HEK293 (cell line): ENCODE measurements around the gene PACSIN2.

Source experiments
- CTCF ChIA-PET: fragments of 350-600 bp; formaldehyde crosslinking; extraction: SDS; loops from one replicate; lab custom pipeline; 2021; ENCODE audit warnings: antibody characterized with exemption; lab: Yijun Ruan, JAX
- POLR2A ChIA-PET: fragments of 300-600 bp; formaldehyde crosslinking; extraction: SDS; loops from one replicate; lab custom pipeline; 2020; ENCODE audit warnings: antibody characterized with exemption, inconsistent platforms; lab: Yijun Ruan, JAX
- H3K27ac ChIP-seq: fragments of 200-500 bp; sonication (Bioruptor generic); 2 replicates; pipeline ENCODE4 v1.5.1; 2014; ENCODE audit warnings: low read depth, low read length, control low read depth, inconsistent platforms; ENCODE audit errors: extremely low read depth
- H3K36me3 ChIP-seq, 2 experiments: fragments of 200-500 bp in 1 of 2; sonication (Bioruptor generic) in 1 of 2; 1 replicate in 1 of 2; 2 replicates in 1 of 2; pipeline ENCODE4 v1.5.1; 2014 to 2017; ENCODE audit warnings: inconsistent platforms in 2 of 2, low read length in 2 of 2; ENCODE audit not compliant: control insufficient read depth in 2 of 2, insufficient read depth in 1 of 2
- H3K4me1 ChIP-seq: fragments of 200-500 bp; sonication (Bioruptor generic); 2 replicates; pipeline ENCODE4 v1.5.1; 2014; ENCODE audit warnings: mild to moderate bottlenecking, low read length, inconsistent platforms; ENCODE audit not compliant: control insufficient read depth, insufficient read depth
- H3K4me3 ChIP-seq: 2 replicates; pipeline ENCODE4 v1.5.1; 2011; ENCODE audit warnings: low read depth, mild to moderate bottlenecking, control low read depth, low read length, moderate library complexity
- H3K9me3 ChIP-seq: fragments of 200-500 bp; sonication (Bioruptor generic); 2 replicates; pipeline ENCODE4 v1.5.1; 2014; ENCODE audit warnings: low read depth, low read length, inconsistent platforms; ENCODE audit not compliant: control insufficient read depth, insufficient read depth
- GLI2 ChIP-seq: fragments of 450-650 bp; formaldehyde crosslinking; IDR thresholded peaks from 2 replicates; pipeline ENCODE4; 2017; ENCODE audit warnings: missing biosample characterization, missing genetic modification characterization, low read depth, borderline replicate concordance
- IKZF3 ChIP-seq: fragments of 450-650 bp; IDR thresholded peaks from 2 replicates; pipeline ENCODE4 v1.5.0; 2018; ENCODE audit warnings: missing biosample characterization, mild to moderate bottlenecking, missing genetic modification characterization, moderate library complexity
- PRDM6 ChIP-seq: fragments of 450-650 bp; formaldehyde crosslinking; IDR thresholded peaks from 2 replicates; pipeline ENCODE4 v1.5.1; 2017; ENCODE audit warnings: missing biosample characterization, missing genetic modification characterization
- TCF7L2 ChIP-seq: IDR thresholded peaks from 2 replicates; pipeline ENCODE4 v1.6.1; 2011; ENCODE audit warnings: low read depth, mild to moderate bottlenecking, inconsistent platforms, low read length, moderate library complexity, borderline replicate concordance
- ZBTB49 ChIP-seq: fragments of 450-650 bp; formaldehyde crosslinking; IDR thresholded peaks from 2 replicates; pipeline ENCODE4 v1.5.1; 2016; ENCODE audit warnings: missing biosample characterization, missing genetic modification characterization, low read depth
- ZBTB8A ChIP-seq: fragments of 450-650 bp; formaldehyde crosslinking; IDR thresholded peaks from 2 replicates; pipeline ENCODE4 v1.5.1; 2016; ENCODE audit warnings: missing biosample characterization, missing genetic modification characterization
- ZFP37 ChIP-seq: fragments of 450-650 bp; formaldehyde crosslinking; IDR thresholded peaks from 2 replicates; pipeline ENCODE4 v1.5.1; 2016; ENCODE audit warnings: missing biosample characterization, missing genetic modification characterization
- ZNF155 ChIP-seq: fragments of 450-650 bp; formaldehyde crosslinking; IDR thresholded peaks from 2 replicates; pipeline ENCODE4 v1.5.1; 2016; ENCODE audit warnings: missing biosample characterization, missing genetic modification characterization
- ZNF211 ChIP-seq: fragments of 450-650 bp; formaldehyde crosslinking; IDR thresholded peaks from 2 replicates; pipeline ENCODE4 v1.5.1; 2016; ENCODE audit warnings: low read depth, missing biosample characterization, missing genetic modification characterization
- ZNF423 ChIP-seq: fragments of 450-650 bp; formaldehyde crosslinking; IDR thresholded peaks from 2 replicates; pipeline ENCODE4 v1.5.1; 2016; ENCODE audit warnings: missing biosample characterization, missing genetic modification characterization
- ZNF600 ChIP-seq: fragments of 450-650 bp; formaldehyde crosslinking; IDR thresholded peaks from 2 replicates; pipeline ENCODE4 v1.5.1; 2016; ENCODE audit warnings: missing biosample characterization, missing genetic modification characterization
- ZNF654 ChIP-seq: fragments of 450-650 bp; formaldehyde crosslinking; IDR thresholded peaks from 2 replicates; pipeline ENCODE4 v1.5.1; 2016; ENCODE audit warnings: low read depth, missing biosample characterization, missing genetic modification characterization
- ZNF660 ChIP-seq: fragments of 450-650 bp; IDR thresholded peaks from 2 replicates; pipeline ENCODE4 v1.5.1; 2018; ENCODE audit warnings: missing biosample characterization, mild to moderate bottlenecking, missing genetic modification characterization
- ZSCAN30 ChIP-seq: fragments of 450-650 bp; IDR thresholded peaks from 2 replicates; pipeline ENCODE4 v1.5.1; 2018; ENCODE audit warnings: missing biosample characterization, mild to moderate bottlenecking, missing genetic modification characterization, moderate library complexity
- ZSCAN4 ChIP-seq: fragments of 450-650 bp; formaldehyde crosslinking; IDR thresholded peaks from 2 replicates; pipeline ENCODE4 v1.5.1; 2017; ENCODE audit warnings: missing biosample characterization, missing genetic modification characterization
- TF ChIP-seq, protein P1 (sequence below): fragments of 450-650 bp; formaldehyde crosslinking; IDR thresholded peaks from 2 replicates; pipeline ENCODE4 v1.5.1; 2016; ENCODE audit warnings: missing biosample characterization, missing genetic modification characterization
- TF ChIP-seq, protein P2 (sequence below): fragments of 450-650 bp; formaldehyde crosslinking; optimal IDR thresholded peaks from 2 replicates; pipeline ENCODE3; 2016; ENCODE audit warnings: missing biosample characterization, mild to moderate bottlenecking, missing genetic modification characterization
- TF ChIP-seq, protein P3 (sequence below): IDR thresholded peaks from 2 replicates; pipeline ENCODE4 v1.6.1; 2011; ENCODE audit warnings: mild to moderate bottlenecking, low read depth, low read length, borderline replicate concordance
- TF ChIP-seq, protein P4 (sequence below): fragments of 450-650 bp; formaldehyde crosslinking; IDR thresholded peaks from 2 replicates; pipeline ENCODE4 v1.5.1; 2016; ENCODE audit warnings: missing biosample characterization, missing genetic modification characterization

The PACSIN2 gene

DNA sequence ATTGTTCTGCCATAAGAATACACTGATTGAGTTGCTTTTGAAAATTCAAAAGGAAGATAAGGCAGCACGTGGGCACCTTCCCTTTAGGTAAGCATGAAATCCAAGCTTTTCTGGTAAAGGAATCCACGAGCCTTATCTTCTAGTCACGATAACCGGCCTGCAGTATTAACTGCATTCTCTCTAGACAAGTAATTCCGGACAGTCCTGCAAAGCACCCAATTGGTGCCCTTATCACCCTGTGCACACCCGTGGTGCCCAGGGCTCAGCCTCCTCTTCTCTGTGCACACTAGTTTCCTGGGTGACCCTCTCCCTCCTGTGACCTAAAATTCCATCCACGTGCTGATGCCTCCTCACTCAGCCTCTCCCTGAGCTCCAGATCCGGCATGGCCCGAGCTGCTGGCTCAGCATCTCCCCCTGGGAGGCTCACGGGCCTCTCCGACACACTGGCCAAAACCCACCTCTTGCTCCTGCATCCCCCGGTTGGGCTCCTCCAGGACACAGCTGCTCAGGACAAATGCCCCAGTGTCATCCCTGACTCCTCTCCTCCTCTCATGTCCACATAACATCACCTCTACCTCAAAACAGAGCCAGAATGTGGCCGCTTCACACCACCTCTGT, 63.7 kb downstream of the PACSIN2 start:
- H3K4me1 ChIP-seq: peaks cover 34% of the 10 kb centered on the region
- CTCF ChIA-PET: interaction anchor here (3.5 kb wide), 1 partner anchor 83 kb away, joined by 14 read pairs; no protein-coding TSS in a partner anchor
- no peak overlapping the region for H3K4me3 ChIP-seq
- POLR2A ChIA-PET: no interaction called here
- 0 out of 2 replicates have a peak, but pooled peaks have one; percentile 27 for TF ChIP-seq ZBTB8A (tag by site-specific recombination)
- TF ChIP-seq PRDM6 (tag by site-specific recombination): no peak
- peak; percentile 54; the same call in 1 of the 2 replicates for TF ChIP-seq ZNF600 (tag by site-specific recombination)
- no peaks in the 10 kb centered on the region for H3K9me3 ChIP-seq
- peaks cover 0 to 4% of the 10 kb centered on the region in 2 experiments; a peak in 1 of 3 replicates for H3K36me3 ChIP-seq
- H3K27ac ChIP-seq: no peak overlapping the region; the same call in 1 of the 2 replicates

- POLR2A ChIA-PET: interaction anchor here (0.6 kb wide), 1 partner anchor 34 kb away, joined by 4 read pairs; no protein-coding TSS in a partner anchor
- TF ChIP-seq ZBTB49 (tag by site-specific recombination) (no peak), ZFP37 (tag by site-specific recombination) (no peak), ZNF600 (tag by site-specific recombination) (no peak), IKZF3 (tag by site-specific recombination) (no peak), ZSCAN4 (tag by site-specific recombination) (no peak), TCF7L2 (no peak), ZNF423 (tag by site-specific recombination) (no peak), ZSCAN30 (tag by site-specific recombination) (no peak), ZNF211 (tag by site-specific recombination) (no peak), ZNF155 (no peak), ZNF654 (tag by site-specific recombination) (no peak), ZNF660 (tag by site-specific recombination) (no peak), GLI2 (tag by site-specific recombination) (no peak)
- TF ChIP-seq, protein P1, sequence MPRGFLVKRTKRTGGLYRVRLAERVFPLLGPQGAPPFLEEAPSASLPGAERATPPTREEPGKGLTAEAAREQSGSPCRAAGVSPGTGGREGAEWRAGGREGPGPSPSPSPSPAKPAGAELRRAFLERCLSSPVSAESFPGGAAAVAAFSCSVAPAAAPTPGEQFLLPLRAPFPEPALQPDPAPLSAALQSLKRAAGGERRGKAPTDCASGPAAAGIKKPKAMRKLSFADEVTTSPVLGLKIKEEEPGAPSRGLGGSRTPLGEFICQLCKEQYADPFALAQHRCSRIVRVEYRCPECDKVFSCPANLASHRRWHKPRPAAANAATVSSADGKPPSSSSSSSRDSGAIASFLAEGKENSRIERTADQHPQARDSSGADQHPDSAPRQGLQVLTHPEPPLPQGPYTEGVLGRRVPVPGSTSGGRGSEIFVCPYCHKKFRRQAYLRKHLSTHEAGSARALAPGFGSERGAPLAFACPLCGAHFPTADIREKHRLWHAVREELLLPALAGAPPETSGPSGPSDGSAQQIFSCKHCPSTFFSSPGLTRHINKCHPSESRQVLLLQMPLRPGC (tag by site-specific recombination): no peak
- TF ChIP-seq, protein P2, sequence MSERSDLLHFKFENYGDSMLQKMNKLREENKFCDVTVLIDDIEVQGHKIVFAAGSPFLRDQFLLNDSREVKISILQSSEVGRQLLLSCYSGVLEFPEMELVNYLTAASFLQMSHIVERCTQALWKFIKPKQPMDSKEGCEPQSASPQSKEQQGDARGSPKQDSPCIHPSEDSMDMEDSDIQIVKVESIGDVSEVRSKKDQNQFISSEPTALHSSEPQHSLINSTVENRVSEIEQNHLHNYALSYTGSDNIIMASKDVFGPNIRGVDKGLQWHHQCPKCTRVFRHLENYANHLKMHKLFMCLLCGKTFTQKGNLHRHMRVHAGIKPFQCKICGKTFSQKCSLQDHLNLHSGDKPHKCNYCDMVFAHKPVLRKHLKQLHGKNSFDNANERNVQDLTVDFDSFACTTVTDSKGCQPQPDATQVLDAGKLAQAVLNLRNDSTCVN (tag by site-specific recombination): no peak
- TF ChIP-seq, protein P3, sequence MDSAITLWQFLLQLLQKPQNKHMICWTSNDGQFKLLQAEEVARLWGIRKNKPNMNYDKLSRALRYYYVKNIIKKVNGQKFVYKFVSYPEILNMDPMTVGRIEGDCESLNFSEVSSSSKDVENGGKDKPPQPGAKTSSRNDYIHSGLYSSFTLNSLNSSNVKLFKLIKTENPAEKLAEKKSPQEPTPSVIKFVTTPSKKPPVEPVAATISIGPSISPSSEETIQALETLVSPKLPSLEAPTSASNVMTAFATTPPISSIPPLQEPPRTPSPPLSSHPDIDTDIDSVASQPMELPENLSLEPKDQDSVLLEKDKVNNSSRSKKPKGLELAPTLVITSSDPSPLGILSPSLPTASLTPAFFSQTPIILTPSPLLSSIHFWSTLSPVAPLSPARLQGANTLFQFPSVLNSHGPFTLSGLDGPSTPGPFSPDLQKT: no peak
- TF ChIP-seq, protein P4, sequence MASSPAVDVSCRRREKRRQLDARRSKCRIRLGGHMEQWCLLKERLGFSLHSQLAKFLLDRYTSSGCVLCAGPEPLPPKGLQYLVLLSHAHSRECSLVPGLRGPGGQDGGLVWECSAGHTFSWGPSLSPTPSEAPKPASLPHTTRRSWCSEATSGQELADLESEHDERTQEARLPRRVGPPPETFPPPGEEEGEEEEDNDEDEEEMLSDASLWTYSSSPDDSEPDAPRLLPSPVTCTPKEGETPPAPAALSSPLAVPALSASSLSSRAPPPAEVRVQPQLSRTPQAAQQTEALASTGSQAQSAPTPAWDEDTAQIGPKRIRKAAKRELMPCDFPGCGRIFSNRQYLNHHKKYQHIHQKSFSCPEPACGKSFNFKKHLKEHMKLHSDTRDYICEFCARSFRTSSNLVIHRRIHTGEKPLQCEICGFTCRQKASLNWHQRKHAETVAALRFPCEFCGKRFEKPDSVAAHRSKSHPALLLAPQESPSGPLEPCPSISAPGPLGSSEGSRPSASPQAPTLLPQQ: no peak
These were observed 64.7 kb downstream of the PACSIN2 start for GRCh38 chr22:42950281-42950680.

More at GRCh38 chr22:42950281-42950680, 64.7 kb downstream of the PACSIN2 start:
- Histone ChIP-seq H3K9me3 (no peaks in the 10 kb centered on the region), H3K36me3 (peaks cover 0 to 4% of the 10 kb centered on the region in 2 experiments; a peak in 1 of 3 replicates), H3K27ac (no peak overlapping the region), H3K4me1 (peaks cover 41% of the 10 kb centered on the region), H3K4me3 (no peak overlapping the region)
- CTCF ChIA-PET: interaction anchor here (0.7 to 3.5 kb wide), 2 partner anchors 83 to 258 kb away, joined by 4 to 14 read pairs; no protein-coding TSS in a partner anchor
